OCI-LY1 (cell line): ENCODE results near the gene CCNE1.

Source experiments
- H2AFZ ChIP-seq: fragments of 200-600 bp; sonication (generic), shearing (Covaris generic); 2 replicates; pipeline ENCODE4 v1.6.0; 2014; ENCODE audit warnings: antibody characterized with exemption, mild to moderate bottlenecking, low read length
- H3F3A ChIP-seq: fragments of 200-600 bp; sonication (generic), shearing (Covaris generic); 2 replicates; pipeline ENCODE4 v1.6.0; 2014; ENCODE audit warnings: mild to moderate bottlenecking, antibody characterized with exemption, low read length, moderate library complexity; ENCODE audit not compliant: insufficient read depth
- H3K27ac ChIP-seq: fragments of 200-600 bp; sonication (generic); 2 replicates; pipeline ENCODE4 v1.5.1; 2014; ENCODE audit warnings: low read length, mixed run types, mild to moderate bottlenecking, low read depth; ENCODE audit not compliant: poor library complexity, severe bottlenecking
- H3K27me3 ChIP-seq: fragments of 200-600 bp; sonication (generic); 2 replicates; pipeline ENCODE4 v1.6.0; 2014; ENCODE audit warnings: antibody characterized with exemption, mild to moderate bottlenecking, low read length, moderate library complexity; ENCODE audit not compliant: insufficient read depth
- H3K36me3 ChIP-seq: fragments of 200-600 bp; sonication (generic); 2 replicates; pipeline ENCODE4 v1.6.1; 2014; ENCODE audit warnings: mild to moderate bottlenecking, antibody characterized with exemption, low read length, moderate library complexity, mixed read lengths; ENCODE audit not compliant: insufficient read depth
- H3K4me1 ChIP-seq: fragments of 200-600 bp; sonication (generic); 2 replicates; pipeline ENCODE4 v1.5.1; 2014; ENCODE audit warnings: mild to moderate bottlenecking, low read length, moderate library complexity; ENCODE audit not compliant: insufficient read depth, severe bottlenecking
- H3K4me2 ChIP-seq: fragments of 200-600 bp; sonication (generic), shearing (Covaris generic); 2 replicates; pipeline ENCODE4 v1.6.1; 2014; ENCODE audit warnings: low read length
- H3K4me3 ChIP-seq: fragments of 200-600 bp; sonication (generic); 2 replicates; pipeline ENCODE4 v1.5.1; 2014; ENCODE audit warnings: low read length, low read depth, mild to moderate bottlenecking, mixed read lengths; ENCODE audit not compliant: poor library complexity, severe bottlenecking
- H3K79me2 ChIP-seq: fragments of 200-600 bp; shearing (Covaris generic); 2 replicates; pipeline ENCODE4 v1.6.1; 2016; ENCODE audit warnings: mixed run types, low read length, mixed read lengths; ENCODE audit not compliant: insufficient read depth
- H3K9ac ChIP-seq: fragments of 200-600 bp; sonication (generic), shearing (Covaris generic); 2 replicates; pipeline ENCODE4 v1.6.1; 2014; ENCODE audit warnings: mild to moderate bottlenecking, low read length, mixed read lengths
- H3K9me2 ChIP-seq: fragments of 200-600 bp; sonication (generic), shearing (Covaris generic); 2 replicates; pipeline ENCODE4 v1.6.1; 2014; ENCODE audit warnings: low read depth, mild to moderate bottlenecking, low read length, mixed read lengths
- H3K9me3 ChIP-seq: fragments of 200-600 bp; shearing (Covaris generic); 2 replicates; pipeline ENCODE4 v1.6.1; 2014; ENCODE audit warnings: low read length, mixed read lengths
- H4K20me1 ChIP-seq: fragments of 200-600 bp; sonication (generic), shearing (Covaris generic); 2 replicates; pipeline ENCODE4 v1.6.0; 2016; ENCODE audit warnings: mild to moderate bottlenecking, low read length; ENCODE audit not compliant: insufficient read depth
- CTCF ChIP-seq: fragments of 200-600 bp; sonication (generic), shearing (Covaris generic); IDR thresholded peaks from 2 replicates; pipeline ENCODE4 v1.5.1; 2017; ENCODE audit warnings: mild to moderate bottlenecking, antibody characterized with exemption, low read length, moderate library complexity, mixed read lengths
- EZH2 ChIP-seq: fragments of 200-600 bp; sonication (generic), shearing (Covaris generic); IDR thresholded peaks from 2 replicates; pipeline ENCODE4 v1.8.0; 2017; ENCODE audit warnings: borderline replicate concordance, mixed run types, mild to moderate bottlenecking, antibody characterized with exemption, low read length, moderate library complexity, mixed read lengths

CCNE1 gene

GRCh38 chr19:29777781-29778309 is 33.9 kb upstream of the CCNE1 start:
- H3K9me2 ChIP-seq, result no peaks in the 10 kb centered on the region
- no peak overlapping the region for H3K9ac ChIP-seq
- no peak overlapping the region for H2AFZ ChIP-seq
- no peaks in the 10 kb centered on the region for H3K27me3 ChIP-seq
- no peaks in the 10 kb centered on the region for H3K79me2 ChIP-seq
- H3K4me1 ChIP-seq, result no peaks in the 10 kb centered on the region
- no peak overlapping the region for H3K4me2 ChIP-seq
- no peaks in the 10 kb centered on the region for H3K9me3 ChIP-seq
- no peaks in the 10 kb centered on the region for H4K20me1 ChIP-seq
- no peaks in the 10 kb centered on the region for H3K36me3 ChIP-seq
- TF ChIP-seq EZH2 (no peak), CTCF (no peak)
- no peak overlapping the region for H3K4me3 ChIP-seq
- H3F3A ChIP-seq, result no peaks in the 10 kb centered on the region
- H3K27ac ChIP-seq, result no peak overlapping the region

- H3K79me2 ChIP-seq, result no peaks in the 10 kb centered on the region
- H3K9me2 ChIP-seq, result no peaks in the 10 kb centered on the region
- no peaks in the 10 kb centered on the region for H3K36me3 ChIP-seq
- H3K4me1 ChIP-seq, result no peaks in the 10 kb centered on the region
- no peak overlapping the region for H2AFZ ChIP-seq
- H3K27ac ChIP-seq, result no peak overlapping the region
- no peaks in the 10 kb centered on the region for H3F3A ChIP-seq
- no peak overlapping the region for H3K9ac ChIP-seq
- H3K4me3 ChIP-seq, result no peak overlapping the region
- no peaks in the 10 kb centered on the region for H4K20me1 ChIP-seq
- H3K4me2 ChIP-seq, result no peak overlapping the region
- TF ChIP-seq EZH2 (no peak), CTCF (no peak)
- H3K9me3 ChIP-seq, result no peaks in the 10 kb centered on the region
- no peaks in the 10 kb centered on the region for H3K27me3 ChIP-seq
Observed at GRCh38 chr19:29779921-29780320, 31.9 kb upstream of the CCNE1 start.

GRCh38 chr19:29781386-29782259 is 30.2 kb upstream of the CCNE1 start:
- no peak overlapping the region for H3K9ac ChIP-seq
- no peaks in the 10 kb centered on the region for H3K36me3 ChIP-seq
- no peaks in the 10 kb centered on the region for H3K9me3 ChIP-seq
- H2AFZ ChIP-seq, result no peak overlapping the region
- no peaks in the 10 kb centered on the region for H3F3A ChIP-seq
- no peak for TF ChIP-seq EZH2
- H3K9me2 ChIP-seq, result no peaks in the 10 kb centered on the region
- H3K79me2 ChIP-seq, result no peaks in the 10 kb centered on the region
- no peaks in the 10 kb centered on the region for H3K27me3 ChIP-seq
- H3K4me3 ChIP-seq, result no peak overlapping the region
- H4K20me1 ChIP-seq, result no peaks in the 10 kb centered on the region
- H3K4me1 ChIP-seq, result no peaks in the 10 kb centered on the region
- H3K27ac ChIP-seq, result no peak overlapping the region
- H3K4me2 ChIP-seq, result no peak overlapping the region

- Histone ChIP-seq H3K4me3 (no peak overlapping the region), H3K27me3 (no peaks in the 10 kb centered on the region), H3K79me2 (no peaks in the 10 kb centered on the region), H3K4me2 (no peak overlapping the region), H2AFZ (no peak overlapping the region), H3K9me2 (no peaks in the 10 kb centered on the region), H3K9ac (no peak overlapping the region), H4K20me1 (no peaks in the 10 kb centered on the region), H3K4me1 (no peaks in the 10 kb centered on the region), H3F3A (no peaks in the 10 kb centered on the region), H3K36me3 (no peaks in the 10 kb centered on the region), H3K9me3 (no peaks in the 10 kb centered on the region), H3K27ac (no peak overlapping the region)
- no peak for TF ChIP-seq CTCF
- TF ChIP-seq EZH2, result no peak
Observed at GRCh38 chr19:29782260-29782580, 29.6 kb upstream of the CCNE1 start.
